ENCODE measurements around the gene HSP90AB1.

- TF ChIP-seq CTCF (conservative IDR thresholded peaks at IDR 0.05; ENCODE audit: low read depth, low read length) (no peak), EZH2phosphoT487 (IDR thresholded peaks at IDR 0.05; ENCODE audit: borderline replicate concordance, low read length) (no peak), EZH2 (IDR thresholded peaks at IDR 0.05; ENCODE audit: low read length, unreplicated experiment) (no peak)
Observed at GRCh38 chr6:44298864-44299263, 52.0 kb downstream of the HSP90AB1 start.

All from PC-3 (cell line).